Measurements from ENCODE around the gene COL18A1. TPM values are rescaled to one million over a fixed set of nuclear protein-coding genes. Genes with fewer than 3 reads are reported as not detected.

The COL18A1 gene
- total RNA-seq, 1 donor from 2014 or later, result 6.4 TPM

DNA sequence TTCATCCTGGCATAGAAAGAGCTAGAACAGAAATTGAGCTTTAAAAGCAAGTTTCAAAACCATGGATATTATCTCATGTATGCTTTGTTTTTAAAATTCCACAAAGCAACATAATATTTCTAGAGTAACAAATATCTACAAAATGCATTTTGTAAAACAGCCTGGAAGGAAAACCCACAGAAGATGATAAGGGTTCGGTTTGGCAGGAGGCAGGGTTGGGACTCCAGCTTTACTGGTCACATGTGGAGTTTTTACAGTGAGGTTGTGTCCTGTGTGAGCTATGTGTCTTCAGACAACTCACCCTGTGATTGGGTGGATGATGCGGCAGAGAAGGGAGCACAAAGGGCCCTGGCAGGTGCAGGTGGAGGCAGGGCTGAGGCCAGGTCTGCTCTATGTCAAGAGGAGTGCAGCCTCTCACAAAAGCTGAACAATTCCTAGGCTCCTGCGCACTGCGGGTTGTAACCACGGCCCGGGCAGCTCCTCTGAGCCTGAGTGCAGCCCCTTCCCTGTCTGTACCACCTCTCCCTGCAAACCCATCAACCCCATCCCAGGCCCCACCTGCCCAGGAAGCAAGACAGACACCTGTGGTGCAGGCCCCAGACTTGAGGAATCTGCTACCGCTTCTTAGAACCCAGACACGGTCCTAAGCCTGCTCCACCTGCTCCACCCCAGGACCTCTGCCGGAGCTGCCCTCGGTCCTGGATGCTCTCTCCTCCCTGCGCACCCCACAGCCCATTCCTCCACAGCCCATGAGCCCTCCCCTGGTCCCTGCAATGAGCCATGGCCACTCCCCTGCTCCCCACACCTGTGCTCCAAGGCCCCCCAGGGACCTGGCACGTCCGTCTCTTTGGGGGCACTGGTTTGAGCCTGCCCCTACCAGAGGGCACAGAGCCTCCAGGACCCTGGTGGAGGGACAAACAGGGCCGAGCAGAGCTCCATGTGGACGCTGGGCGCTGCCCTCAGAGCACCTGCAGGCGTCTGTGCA, 2.8 kb upstream of the COL18A1 start:
- intact Hi-C loops (cut with micrococcal nuclease), result no loop called here

DNA sequence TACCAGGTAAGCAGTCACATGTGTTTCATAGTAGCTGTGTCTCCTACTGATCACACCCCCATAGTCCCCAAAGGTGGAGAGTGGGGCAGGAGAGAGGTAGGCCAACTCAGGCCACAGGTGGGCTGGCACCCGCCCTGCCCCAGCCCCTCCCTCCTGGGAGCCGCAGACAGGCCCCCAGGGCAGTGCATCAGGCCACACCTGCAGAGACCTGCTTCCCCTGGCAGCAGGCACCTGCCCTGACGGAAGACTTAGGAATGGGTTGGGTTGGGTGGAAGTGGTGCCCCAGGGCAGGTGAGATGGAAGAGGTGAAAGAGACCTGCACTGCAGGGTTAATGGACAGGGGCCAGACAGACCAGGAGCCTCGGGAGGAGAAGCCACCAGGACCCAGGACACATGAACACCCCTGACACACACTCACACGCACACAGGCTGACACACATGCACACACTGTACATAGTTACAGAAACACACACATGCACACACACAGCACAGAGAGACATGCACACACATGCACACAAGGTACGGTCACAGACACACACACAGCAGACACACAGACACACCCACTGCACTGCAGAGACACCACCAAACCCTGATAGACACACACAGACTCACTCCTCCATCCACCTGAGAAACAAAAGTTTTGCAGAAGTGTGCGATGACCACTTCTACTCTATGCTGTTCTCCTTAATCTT, 1.7 kb upstream of the COL18A1 start:
- intact Hi-C loops (cut with micrococcal nuclease), result no loop called here

DNA sequence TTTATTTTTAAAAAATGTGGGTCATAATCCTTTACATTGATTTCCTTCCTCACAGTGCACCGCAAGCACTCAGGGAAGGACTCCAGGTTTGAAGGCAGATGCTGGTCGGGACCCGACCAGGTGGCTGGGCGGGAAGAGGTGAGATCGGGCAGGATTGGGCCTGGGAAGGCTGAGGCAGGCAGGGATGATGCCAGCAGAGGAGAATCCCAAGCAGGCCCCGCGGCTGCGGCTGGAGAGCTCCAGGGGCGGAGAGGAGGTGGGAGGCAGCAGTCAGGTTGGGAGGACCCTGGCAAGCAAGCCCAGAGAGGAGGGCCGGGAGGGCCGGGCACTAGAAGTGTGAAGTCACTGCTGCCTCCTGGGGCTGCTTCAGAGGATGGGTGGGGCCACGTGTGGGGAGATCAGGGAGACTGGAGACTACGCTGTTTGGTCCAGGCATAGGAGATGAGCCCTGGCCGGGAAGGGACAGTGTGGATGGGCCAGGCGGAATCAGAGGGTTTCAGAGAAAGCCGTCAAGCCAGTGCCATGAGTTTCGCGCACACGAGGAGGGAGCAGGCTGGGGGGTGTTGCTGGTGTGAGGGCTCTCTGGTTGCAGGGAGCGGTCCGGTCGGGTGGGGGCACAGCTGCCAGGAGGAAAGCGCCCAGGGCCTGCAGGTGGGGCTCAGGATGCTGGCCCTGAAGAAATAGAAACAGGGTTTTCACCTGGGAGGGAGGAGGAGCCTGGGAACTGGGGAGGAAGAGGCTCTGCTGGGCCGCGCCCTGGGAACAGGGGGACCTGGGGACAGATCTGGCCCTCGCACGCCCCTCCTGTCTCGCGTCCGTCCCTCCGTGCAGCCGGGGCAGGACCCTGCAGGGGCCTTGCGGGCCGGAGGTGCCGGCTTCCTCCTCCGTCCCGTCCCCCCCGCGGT, 888 bp upstream of the COL18A1 start:
- intact Hi-C loops (cut with micrococcal nuclease), result no loop called here

DNA sequence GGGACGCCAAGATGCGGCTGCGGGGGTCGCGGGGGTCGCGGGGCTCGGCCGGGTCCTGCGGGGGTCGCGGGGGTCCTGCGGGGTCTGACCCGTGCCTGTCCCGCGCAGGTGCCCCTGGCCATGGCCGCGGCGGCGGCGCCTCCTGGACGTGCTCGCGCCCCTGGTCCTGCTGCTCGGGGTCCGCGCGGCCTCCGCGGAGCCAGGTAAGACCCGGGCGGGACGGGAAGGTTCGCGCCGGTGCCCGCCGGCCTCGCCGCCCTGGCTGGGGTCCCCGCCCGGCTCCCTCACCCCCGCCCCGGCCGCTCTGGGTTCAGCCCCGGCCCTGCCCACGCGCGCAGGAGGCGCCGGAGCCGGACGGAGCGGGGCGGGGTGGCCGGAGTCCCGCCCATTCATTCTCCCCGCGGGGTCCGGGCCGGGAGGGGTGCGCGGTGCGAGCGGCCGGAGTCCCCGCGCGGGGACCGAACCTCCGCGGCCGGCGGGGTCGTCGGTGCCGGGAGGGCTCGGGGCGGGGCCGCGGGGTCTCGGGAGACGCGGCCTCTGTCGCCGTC, 380 bp downstream of the COL18A1 start:
- intact Hi-C loops (cut with micrococcal nuclease), result no loop called here

GRCh38 chr21:45405819-45406762, 1.1 kb downstream of the COL18A1 start:
- intact Hi-C loops (cut with micrococcal nuclease), result no loop called here

- intact Hi-C loops (cut with micrococcal nuclease), result no loop called here
These were observed 2.0 kb downstream of the COL18A1 start for GRCh38 chr21:45406801-45407628.

DNA sequence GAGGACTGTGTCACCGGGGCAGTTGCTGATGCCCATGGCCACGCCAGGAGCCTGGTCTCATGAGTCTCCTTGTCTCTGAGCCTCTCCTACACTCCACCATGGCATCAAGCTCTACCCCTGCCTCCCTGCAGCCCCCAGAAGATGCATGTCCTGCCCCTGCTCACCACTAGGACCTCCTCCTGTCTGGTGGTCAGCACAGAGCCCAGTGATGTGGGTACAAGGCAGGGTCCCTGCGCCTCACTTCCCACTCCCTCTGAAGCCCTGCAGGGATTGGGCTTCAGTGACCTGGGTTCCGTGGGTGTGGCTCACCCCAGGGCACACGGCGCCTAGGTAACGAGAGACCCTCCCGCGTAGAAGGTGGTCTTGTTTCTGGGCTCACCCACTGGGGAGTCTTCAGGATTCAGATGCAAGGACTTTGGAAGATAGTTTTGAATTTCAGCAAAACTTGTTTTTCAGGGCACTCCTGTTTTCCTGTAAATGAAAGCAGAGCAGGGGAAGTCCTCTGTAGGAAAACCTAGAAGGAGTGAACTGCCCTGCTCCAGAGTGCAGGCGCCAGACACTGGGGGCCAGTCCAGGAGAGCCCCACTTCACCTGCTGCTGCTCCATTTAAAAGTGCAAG, 2.8 kb downstream of the COL18A1 start:
- intact Hi-C loops (cut with micrococcal nuclease), result no loop called here

DNA sequence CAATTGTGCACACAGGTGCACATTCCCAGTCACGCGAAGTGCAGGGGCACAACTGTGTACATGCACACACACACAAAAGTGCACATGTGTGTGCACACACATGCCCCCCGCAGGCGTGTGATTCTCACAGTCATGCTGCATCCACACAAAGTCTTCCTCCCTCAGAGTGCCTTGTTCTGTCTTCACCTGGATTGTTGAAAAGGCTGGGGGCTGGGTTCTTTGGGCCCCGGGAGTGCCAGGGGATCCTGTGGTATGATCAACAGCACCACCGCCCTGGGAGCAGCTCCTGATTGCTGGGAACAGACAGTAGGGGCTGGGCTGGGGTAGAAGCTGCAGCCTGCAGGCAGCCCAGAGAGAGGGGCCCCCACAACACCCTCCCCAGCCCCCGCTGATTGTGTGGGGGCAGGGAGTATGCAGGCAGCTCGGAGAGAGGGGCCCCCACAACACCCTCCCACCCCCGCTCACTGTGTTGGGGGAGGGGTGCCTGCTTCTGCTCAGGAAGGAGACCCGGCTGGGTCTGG, 3.4 kb downstream of the COL18A1 start:
- intact Hi-C loops (cut with micrococcal nuclease), result no loop called here

DNA sequence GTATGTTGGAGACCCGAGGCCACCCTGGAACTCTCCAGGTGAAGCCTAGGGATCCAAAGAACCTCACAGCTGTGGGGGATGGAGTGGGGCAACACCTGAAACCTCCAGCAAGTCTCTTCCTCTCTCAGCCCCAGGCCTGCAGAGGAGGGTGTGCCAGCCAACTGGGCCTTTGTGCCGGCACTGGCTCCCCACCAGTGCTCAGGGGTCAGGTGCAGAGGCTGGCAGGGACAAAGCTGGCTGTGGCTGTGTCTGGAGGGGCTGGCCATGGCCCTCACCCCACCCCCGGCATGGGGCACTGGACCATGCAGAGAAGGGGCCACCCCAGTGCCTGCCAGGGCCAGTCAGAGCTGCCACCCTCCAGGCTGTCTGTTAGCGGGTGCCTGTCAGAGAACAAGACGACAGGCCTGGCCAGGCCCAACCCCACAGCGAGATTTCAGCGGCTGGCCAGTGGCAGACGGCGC, 3.9 kb downstream of the COL18A1 start:
- intact Hi-C loops (cut with micrococcal nuclease), result no loop called here

DNA sequence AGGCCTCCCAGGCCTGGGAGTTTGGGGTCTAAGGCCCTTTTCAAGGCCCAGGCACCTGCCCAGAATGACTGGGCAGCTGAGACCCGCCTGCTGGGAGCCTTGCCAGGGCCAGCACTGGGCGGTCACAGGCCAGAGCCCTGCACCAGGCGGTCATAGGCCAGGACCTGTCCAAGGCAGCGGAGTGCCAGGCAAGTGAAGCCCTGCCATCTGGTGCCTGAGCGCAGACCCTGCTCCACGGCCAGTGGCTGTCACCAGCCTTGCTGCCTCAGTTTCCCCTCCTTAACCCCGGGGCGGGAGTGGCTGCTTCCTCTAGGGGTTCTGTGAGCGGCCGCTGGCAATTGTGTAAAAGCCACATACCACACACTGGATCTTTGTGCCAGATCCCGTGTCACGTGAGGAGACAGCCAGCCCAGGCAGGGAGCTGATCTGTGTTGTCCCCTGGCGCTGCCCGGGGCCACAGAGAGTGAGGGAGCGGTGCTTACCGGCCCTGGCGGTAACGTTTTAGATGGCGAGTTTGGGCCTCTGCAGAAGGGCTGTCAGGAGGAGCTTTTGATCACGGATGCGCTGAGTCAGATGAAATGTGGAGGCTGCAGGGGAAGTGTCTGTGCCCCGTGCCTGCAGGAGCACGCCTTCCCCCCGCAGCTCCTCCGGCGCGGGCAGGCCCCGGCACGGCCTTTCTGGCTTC, 4.6 kb downstream of the COL18A1 start:
- intact Hi-C loops (cut with micrococcal nuclease), result no loop called here

GRCh38 chr21:45410151-45410864, 5.3 kb downstream of the COL18A1 start:
- intact Hi-C loops (cut with micrococcal nuclease), result no loop called here

- intact Hi-C loops (cut with micrococcal nuclease), result no loop called here
These were observed 6.2 kb downstream of the COL18A1 start for GRCh38 chr21:45410865-45411809.

DNA sequence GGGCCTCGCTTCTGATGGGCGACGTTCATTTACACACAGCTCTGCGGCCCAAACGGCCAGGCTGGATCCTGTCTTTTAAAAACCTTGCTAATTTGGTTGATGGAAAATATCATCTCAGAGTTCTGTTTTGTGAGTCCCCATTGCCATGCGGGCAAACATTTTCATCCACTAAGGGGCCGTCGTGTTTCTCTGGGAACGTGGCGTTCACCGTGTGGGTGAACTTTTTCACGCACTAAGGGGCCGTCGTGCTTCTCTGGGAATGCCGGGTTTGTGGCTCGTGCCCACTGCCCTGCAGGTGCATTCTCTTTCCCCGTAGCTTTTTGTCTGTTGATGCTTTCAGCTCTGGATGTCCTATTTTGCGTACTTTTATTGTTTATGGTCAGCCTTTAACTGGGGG, 6.8 kb downstream of the COL18A1 start:
- intact Hi-C loops (cut with micrococcal nuclease), result no loop called here

DNA sequence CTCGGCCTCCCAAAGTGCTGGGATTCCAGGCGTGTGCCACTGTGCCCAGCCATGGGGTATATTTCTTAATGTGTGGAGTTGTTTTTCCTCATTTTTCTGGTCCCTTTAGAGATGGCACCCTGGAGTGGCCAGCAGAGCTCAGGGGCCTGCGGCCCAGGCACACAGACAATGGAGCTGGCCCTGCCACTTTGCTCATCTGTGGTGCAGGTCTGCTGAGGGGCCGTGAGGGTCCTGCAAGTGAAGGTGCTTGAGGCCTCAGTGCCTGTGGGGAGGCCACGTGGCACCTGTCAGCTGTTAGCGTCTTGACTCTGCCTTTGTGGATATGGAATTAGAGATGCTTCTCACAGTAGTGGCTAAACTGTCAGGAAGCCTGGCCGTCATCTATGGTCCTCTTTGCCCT, 7.5 kb downstream of the COL18A1 start:
- intact Hi-C loops (cut with micrococcal nuclease), result no loop called here

GRCh38 chr21:45412909-45413611, 8.1 kb downstream of the COL18A1 start:
- intact Hi-C loops (cut with micrococcal nuclease), result no loop called here

Measured in T-helper 2 cell treated with Interferon-gamma antibody and Interleukin-4, amounts not matched to agents 100 ng/mL and 5 ng/mL, for 36 hours (primary cell).